HepG2 (cell line): ENCODE results near the gene N4BP2L1. TPM values are rescaled to one million over a fixed set of nuclear protein-coding genes. Genes with fewer than 3 reads are reported as not detected.

ENCODE experiments used
- ATF2 ChIP-seq: sonication (generic); formaldehyde crosslinking; IDR thresholded peaks from 2 replicates; pipeline ENCODE4 v1.4.0; 2020; ENCODE audit warnings: missing genetic modification reagents
- ATF4 ChIP-seq, 2 experiments: fragments of 450-650 bp in 1 of 2; sonication (generic) in 1 of 2; formaldehyde crosslinking; IDR thresholded peaks; 2 replicates each; pipeline versions ENCODE4 v1.5.0 to v1.8.0; 2020 to 2022; ENCODE audit warnings: mild to moderate bottlenecking in 1 of 2, missing genetic modification reagents in 1 of 2
- ATF7-NPFF ChIP-seq: sonication (generic); formaldehyde crosslinking; IDR thresholded peaks from 2 replicates; pipeline ENCODE4 v1.8.1; 2023; ENCODE audit warnings: mild to moderate bottlenecking, low read depth, missing genetic modification reagents, moderate library complexity
- CBFB ChIP-seq: sonication (generic); formaldehyde crosslinking; IDR thresholded peaks from 2 replicates; pipeline ENCODE4 v1.4.0; 2020; ENCODE audit warnings: missing genetic modification reagents
- DPF2 ChIP-seq: sonication (generic); formaldehyde crosslinking; IDR thresholded peaks from 2 replicates; pipeline ENCODE4 v1.4.0; 2020; ENCODE audit warnings: mild to moderate bottlenecking, low read depth, missing genetic modification reagents, borderline replicate concordance
- ERF ChIP-seq: IDR thresholded peaks from 2 replicates; pipeline ENCODE4 v1.6.1; 2018; ENCODE audit warnings: missing biosample characterization, missing genetic modification reagents
- HMG20A ChIP-seq: IDR thresholded peaks from 2 replicates; pipeline ENCODE4 v1.6.1; 2016; ENCODE audit warnings: borderline replicate concordance
- HOXA3 ChIP-seq: sonication (generic); formaldehyde crosslinking; IDR thresholded peaks from 2 replicates; pipeline ENCODE4 v1.5.0; 2020; ENCODE audit warnings: missing genetic modification reagents
- JDP2 ChIP-seq: sonication (generic); formaldehyde crosslinking; IDR thresholded peaks from 2 replicates; pipeline ENCODE4 v1.8.1; 2022; ENCODE audit warnings: missing genetic modification reagents, borderline replicate concordance
- MYPOP ChIP-seq: sonication (generic); formaldehyde crosslinking; IDR thresholded peaks from 2 replicates; pipeline ENCODE4 v1.8.1; 2023; ENCODE audit warnings: mild to moderate bottlenecking, moderate library complexity, missing genetic modification reagents
- NR0B2 ChIP-seq: sonication (generic); formaldehyde crosslinking; IDR thresholded peaks from 2 replicates; pipeline ENCODE4 v1.4.0; 2020; ENCODE audit warnings: mild to moderate bottlenecking, missing genetic modification reagents
- POGK ChIP-seq: sonication (generic); formaldehyde crosslinking; conservative IDR thresholded peaks from 2 replicates; pipeline ENCODE4 v1.8.0; 2022; ENCODE audit warnings: mild to moderate bottlenecking, moderate library complexity, missing genetic modification reagents
- ZFP37 ChIP-seq: sonication (generic); formaldehyde crosslinking; IDR thresholded peaks from 2 replicates; pipeline ENCODE4 v1.4.0; 2020; ENCODE audit warnings: missing genetic modification reagents, borderline replicate concordance
- ZMYM2 ChIP-seq: sonication (generic); formaldehyde crosslinking; IDR thresholded peaks from 2 replicates; pipeline ENCODE4 v1.8.0; 2022; ENCODE audit warnings: mild to moderate bottlenecking, missing genetic modification reagents
- ZNF143 ChIP-seq: sonication (generic); formaldehyde crosslinking; IDR thresholded peaks from 2 replicates; pipeline ENCODE4 v1.4.0; 2020; ENCODE audit warnings: missing genetic modification reagents
- ZNF501 ChIP-seq: sonication (generic); formaldehyde crosslinking; IDR thresholded peaks from 2 replicates; pipeline ENCODE4 v1.5.1; 2020; ENCODE audit warnings: mild to moderate bottlenecking, moderate library complexity, missing genetic modification reagents
- ZNF563 ChIP-seq: sonication (generic); formaldehyde crosslinking; IDR thresholded peaks from 2 replicates; pipeline ENCODE4 v1.8.0; 2022; ENCODE audit warnings: mild to moderate bottlenecking, moderate library complexity, missing genetic modification reagents
- ZNF687 ChIP-seq: sonication (generic); formaldehyde crosslinking; IDR thresholded peaks from 2 replicates; pipeline ENCODE4 v1.5.1; 2020; ENCODE audit warnings: mild to moderate bottlenecking, missing genetic modification reagents, moderate library complexity
- ZNF713 ChIP-seq: sonication (generic); formaldehyde crosslinking; IDR thresholded peaks from 2 replicates; pipeline ENCODE4 v1.4.0; 2020; ENCODE audit warnings: mild to moderate bottlenecking, missing genetic modification reagents
- ZNF788 ChIP-seq: sonication (generic); formaldehyde crosslinking; IDR thresholded peaks from 2 replicates; pipeline ENCODE4 v1.5.0; 2020; ENCODE audit warnings: mild to moderate bottlenecking, missing genetic modification reagents, borderline replicate concordance
- ZNF839 ChIP-seq: sonication (generic); formaldehyde crosslinking; IDR thresholded peaks from 2 replicates; pipeline ENCODE4 v1.4.0; 2020; ENCODE audit warnings: missing genetic modification reagents, mild to moderate bottlenecking, borderline replicate concordance
- polyA plus RNA-seq, 8 experiments: library from polyadenylated mRNA; depleted of rRNA in 3 of 8; stranded (reverse) in 7 of 8; unstranded in 1 of 8; fragments of >200 nt; fragmentation: Illumina TruSeq in 4 of 8; extraction: Trizol in 4 of 8; gene quantifications; 2 replicates each; pipeline versions ENCODE4 v1.2.1 to v1.2.3, GENCODE V29; 2011 to 2016; ENCODE audit warnings: low read depth in 4 of 8, missing spikeins in 1 of 8, mixed read lengths in 1 of 8; ENCODE audit not compliant: insufficient read depth in 1 of 8
- total RNA-seq, 5 experiments: library from RNA; depleted of rRNA; stranded (reverse); fragments of >200 nt; fragmentation: Illumina TruSeq; extraction: Trizol; gene quantifications; 2 replicates each; pipeline ENCODE4 v1.2.3, GENCODE V29; 2016; ENCODE audit warnings: low read depth in 1 of 5

The N4BP2L1 gene
- total and polyA plus RNA-seq, 2 of the 13 experiments (the other 11 are each of a cell fraction or from before 2014, with no cell fraction given), result 13.2 to 34.5 TPM

- TF ChIP-seq MYPOP (CRISPR knock-in tag) (no peak), ZMYM2 (CRISPR knock-in tag) (no peak), ERF (CRISPR knock-in tag) (no peak), DPF2 (CRISPR knock-in tag) (peak; percentile 63; the same call in 1 of the 2 replicates), CBFB (CRISPR knock-in tag) (no peak), ZNF713 (CRISPR knock-in tag) (no peak), HMG20A (peak; percentile 60; the same call in 1 of the 2 replicates), ZFP37 (CRISPR knock-in tag) (no peak), ATF4 (CRISPR knock-in tag; IDR thresholded peaks at IDR 0.05) (peak in 1 of 2 experiments; percentile 83; a peak in 2 of 4 replicates), JDP2 (CRISPR knock-in tag) (no peak), ATF7-NPFF (CRISPR knock-in tag) (no peak), ZNF839 (CRISPR knock-in tag) (no peak), NR0B2 (no peak), ZNF788 (no peak), ZNF501 (CRISPR knock-in tag) (no peak), POGK (no peak), HOXA3 (CRISPR knock-in tag) (peak; percentile 58; the same call in 1 of the 2 replicates), ZNF143 (CRISPR knock-in tag) (no peak), ZNF687 (no peak), ATF2 (CRISPR knock-in tag) (peak; percentile 78), ZNF563 (no peak)
Measured at GRCh38 chr13:32446220-32446619, 18.3 kb upstream of the N4BP2L1 start (continued).
